Measurements from ENCODE around the gene BMPR1B.

BMPR1B gene

GRCh38 chr4:94782707-94783106 lies 25.0 kb downstream of the BMPR1B start:
- no peak overlapping the region for H3K27ac ChIP-seq
- H3K36me3 ChIP-seq (replicated peaks): no peaks in the 10 kb centered on the region
- H3K27me3 ChIP-seq (replicated peaks): no peaks in the 10 kb centered on the region
- in situ Hi-C loops (cut with HindIII; ENCODE audit: low pct_ligation_motif_present, low sequenced_read_pairs): no loop called here
- H3K4me3 ChIP-seq (ENCODE audit: low read depth, low read length): no peak overlapping the region
- no peak for TF ChIP-seq CTCF (IDR thresholded peaks at IDR 0.05; ENCODE audit: low read depth, low read length, missing control alignments)
- DNase-seq: no peak

- TF ChIP-seq CTCF (IDR thresholded peaks at IDR 0.05; ENCODE audit: low read depth, low read length, missing control alignments): no peak
- no peak overlapping the region for H3K27ac ChIP-seq
- in situ Hi-C loops (cut with HindIII; ENCODE audit: low pct_ligation_motif_present, low sequenced_read_pairs): no loop called here
- no peak for DNase-seq
- H3K36me3 ChIP-seq (replicated peaks): no peaks in the 10 kb centered on the region
- H3K27me3 ChIP-seq (replicated peaks): no peaks in the 10 kb centered on the region
- no peak overlapping the region for H3K4me3 ChIP-seq (ENCODE audit: low read depth, low read length)
These were observed 33.9 kb downstream of the BMPR1B start for GRCh38 chr4:94791701-94792100.

- H3K27me3 ChIP-seq (replicated peaks): no peaks in the 10 kb centered on the region
- H3K27ac ChIP-seq: no peak overlapping the region
- no peak for TF ChIP-seq CTCF (IDR thresholded peaks at IDR 0.05; ENCODE audit: low read depth, low read length, missing control alignments)
- DNase-seq: peak; percentile 67
- H3K4me3 ChIP-seq (ENCODE audit: low read depth, low read length): no peak overlapping the region
- H3K36me3 ChIP-seq (replicated peaks): no peaks in the 10 kb centered on the region
- in situ Hi-C loops (cut with HindIII; ENCODE audit: low pct_ligation_motif_present, low sequenced_read_pairs): no loop called here
These were observed 41.1 kb downstream of the BMPR1B start for GRCh38 chr4:94798808-94799207.

- H3K4me3 ChIP-seq (ENCODE audit: low read depth, low read length): no peak overlapping the region
- in situ Hi-C loops (cut with HindIII; ENCODE audit: low pct_ligation_motif_present, low sequenced_read_pairs): no loop called here
- H3K27ac ChIP-seq: no peak overlapping the region
- H3K27me3 ChIP-seq (replicated peaks): no peaks in the 10 kb centered on the region
- TF ChIP-seq CTCF (IDR thresholded peaks at IDR 0.05; ENCODE audit: low read depth, low read length, missing control alignments): no peak
- no peak for DNase-seq
- no peaks in the 10 kb centered on the region for H3K36me3 ChIP-seq (replicated peaks)
These were observed 43.3 kb downstream of the BMPR1B start for GRCh38 chr4:94801016-94801415.

- no peak overlapping the region for H3K27ac ChIP-seq
- H3K36me3 ChIP-seq (replicated peaks): no peaks in the 10 kb centered on the region
- no peak for TF ChIP-seq CTCF (IDR thresholded peaks at IDR 0.05; ENCODE audit: low read depth, low read length, missing control alignments)
- DNase-seq: no peak
- no peaks in the 10 kb centered on the region for H3K27me3 ChIP-seq (replicated peaks)
- no peak overlapping the region for H3K4me3 ChIP-seq (ENCODE audit: low read depth, low read length)
- in situ Hi-C loops (cut with HindIII; ENCODE audit: low pct_ligation_motif_present, low sequenced_read_pairs): no loop called here
These were observed 44.3 kb downstream of the BMPR1B start for GRCh38 chr4:94802091-94802490.

- peak; percentile 6 for DNase-seq
- H3K4me3 ChIP-seq (ENCODE audit: low read depth, low read length): no peak overlapping the region
- no peak for TF ChIP-seq CTCF (IDR thresholded peaks at IDR 0.05; ENCODE audit: low read depth, low read length, missing control alignments)
- no peak overlapping the region for H3K27ac ChIP-seq
- H3K27me3 ChIP-seq (replicated peaks): no peaks in the 10 kb centered on the region
- in situ Hi-C loops (cut with HindIII; ENCODE audit: low pct_ligation_motif_present, low sequenced_read_pairs): no loop called here
- H3K36me3 ChIP-seq (replicated peaks): no peaks in the 10 kb centered on the region
These were observed 45.4 kb downstream of the BMPR1B start for GRCh38 chr4:94803181-94803580.

Measured in brain microvascular endothelial cell (primary cell).